SU-DHL-6 (cell line): Measurements from ENCODE around the gene PCAT7.

Source experiments
- H2AFZ ChIP-seq: fragments of 200-600 bp; sonication (generic); 2 replicates; pipeline ENCODE4 v1.6.1; 2014; ENCODE audit warnings: low read depth, mild to moderate bottlenecking, moderate library complexity, mixed read lengths, antibody characterized with exemption, low read length; ENCODE audit not compliant: severe bottlenecking
- H3F3A ChIP-seq: fragments of 200-600 bp; shearing (Covaris generic); 2 replicates; pipeline ENCODE4 v1.6.0; 2016; ENCODE audit warnings: antibody characterized with exemption, mild to moderate bottlenecking; ENCODE audit not compliant: insufficient read depth
- H3K27ac ChIP-seq: fragments of 200-600 bp; sonication (generic); 2 replicates; pipeline ENCODE4 v1.5.1; 2016; ENCODE audit warnings: low read depth, mild to moderate bottlenecking, low read length, moderate library complexity, mixed read lengths
- H3K27me3 ChIP-seq: fragments of 200-600 bp; sonication (generic), shearing (Covaris generic); 2 replicates; pipeline ENCODE4 v1.6.0; 2014; ENCODE audit warnings: mild to moderate bottlenecking, low read length
- H3K36me3 ChIP-seq: fragments of 200-600 bp; sonication (generic); 2 replicates; pipeline ENCODE4 v1.6.1; 2014; ENCODE audit warnings: mild to moderate bottlenecking, low read length, mixed read lengths
- H3K4me2 ChIP-seq: fragments of 300-600, 200-600 bp; shearing (Covaris generic), sonication (generic); 2 replicates; pipeline ENCODE4 v1.6.0; 2014; ENCODE audit warnings: low read length, low read depth, mild to moderate bottlenecking; ENCODE audit not compliant: poor library complexity, severe bottlenecking
- H3K4me3 ChIP-seq: fragments of 200-600 bp; sonication (generic); 2 replicates; pipeline ENCODE4 v1.5.1; 2014; ENCODE audit warnings: antibody characterized with exemption, low read length, mild to moderate bottlenecking, mixed read lengths; ENCODE audit not compliant: insufficient read depth, poor library complexity, severe bottlenecking
- H3K79me2 ChIP-seq: fragments of 200-600 bp; sonication (generic); 2 replicates; pipeline ENCODE4 v1.6.1; 2014; ENCODE audit warnings: mild to moderate bottlenecking, low read length, moderate library complexity; ENCODE audit not compliant: insufficient read depth
- H3K9ac ChIP-seq: fragments of 200-600 bp; sonication (generic); 2 replicates; pipeline ENCODE4 v1.7.0; 2014; ENCODE audit warnings: mild to moderate bottlenecking, low read length
- H3K9me2 ChIP-seq: fragments of 200-600 bp; sonication (generic); replicated peaks from 2 replicates; pipeline ENCODE4 v1.6.1; 2014; ENCODE audit warnings: low read length; ENCODE audit not compliant: insufficient read depth
- H3K9me3 ChIP-seq: fragments of 200-600 bp; sonication (generic); 2 replicates; pipeline ENCODE4 v1.6.1; 2014; ENCODE audit warnings: low read length, mixed read lengths; ENCODE audit not compliant: insufficient read depth
- H4K20me1 ChIP-seq: fragments of 200-600 bp; sonication (generic); 2 replicates; pipeline ENCODE4 v1.6.1; 2014; ENCODE audit warnings: low read depth, mild to moderate bottlenecking, antibody characterized with exemption, low read length, moderate library complexity, mixed read lengths
- CTCF ChIP-seq: fragments of 200-600 bp; sonication (generic); IDR thresholded peaks from one replicate; pipeline ENCODE4 v1.5.1; 2017; ENCODE audit warnings: antibody characterized with exemption, mild to moderate bottlenecking, low read length, moderate library complexity; ENCODE audit not compliant: insufficient read depth, poor library complexity, severe bottlenecking
- EZH2phosphoT487 ChIP-seq: fragments of 200-600 bp; sonication (generic), shearing (Covaris generic); conservative IDR thresholded peaks from 2 replicates; pipeline ENCODE4 v1.6.1; 2018; ENCODE audit warnings: mild to moderate bottlenecking, antibody characterized with exemption, low read length, moderate library complexity, mixed read lengths

The PCAT7 gene

GRCh38 chr9:94600715-94601114 lies 45.8 kb downstream of the PCAT7 start:
- Histone ChIP-seq H3K4me2 (no peak overlapping the region), H3K36me3 (no peaks in the 10 kb centered on the region), H3K4me3 (no peak overlapping the region), H3K79me2 (no peaks in the 10 kb centered on the region), H4K20me1 (no peaks in the 10 kb centered on the region), H3K9ac (no peak overlapping the region), H2AFZ (no peak overlapping the region), H3F3A (no peaks in the 10 kb centered on the region), H3K9me2 (no peaks in the 10 kb centered on the region), H3K27ac (no peak overlapping the region), H3K27me3 (no peaks in the 10 kb centered on the region), H3K9me3 (no peaks in the 10 kb centered on the region)
- TF ChIP-seq EZH2phosphoT487 (no peak), CTCF (no peak)

- no peak overlapping the region for H2AFZ ChIP-seq
- no peaks in the 10 kb centered on the region for H3K9me2 ChIP-seq
- no peaks in the 10 kb centered on the region for H3K36me3 ChIP-seq
- no peaks in the 10 kb centered on the region for H3K79me2 ChIP-seq
- no peak for TF ChIP-seq CTCF
- no peak for TF ChIP-seq EZH2phosphoT487
- H3K27ac ChIP-seq: no peak overlapping the region
- H3K27me3 ChIP-seq: no peaks in the 10 kb centered on the region
- no peak overlapping the region for H3K9ac ChIP-seq
- H3K4me3 ChIP-seq: no peak overlapping the region
- H3K4me2 ChIP-seq: no peak overlapping the region
- H3F3A ChIP-seq: no peaks in the 10 kb centered on the region
- no peaks in the 10 kb centered on the region for H3K9me3 ChIP-seq
- no peaks in the 10 kb centered on the region for H4K20me1 ChIP-seq
Observed at GRCh38 chr9:94602666-94603065, 47.8 kb downstream of the PCAT7 start.

GRCh38 chr9:94603259-94604160 lies 48.6 kb downstream of the PCAT7 start:
- Histone ChIP-seq H3K79me2 (no peaks in the 10 kb centered on the region), H4K20me1 (no peaks in the 10 kb centered on the region), H3K9ac (no peak overlapping the region), H3K9me3 (no peaks in the 10 kb centered on the region), H2AFZ (no peak overlapping the region), H3K9me2 (no peaks in the 10 kb centered on the region), H3K27ac (no peak overlapping the region), H3K4me2 (no peak overlapping the region), H3K36me3 (no peaks in the 10 kb centered on the region), H3F3A (no peaks in the 10 kb centered on the region), H3K27me3 (no peaks in the 10 kb centered on the region), H3K4me3 (no peak overlapping the region)
- TF ChIP-seq EZH2phosphoT487: no peak
- TF ChIP-seq CTCF: peak; percentile 60
